ENCODE data around the gene MCOLN1. TPM values are rescaled to one million over a fixed set of nuclear protein-coding genes. Genes with fewer than 3 reads are reported as not detected.
A peak's percentile ranks its signal among the peaks of the same experiment; 100 is the strongest.

Gene MCOLN1
- total and polyA plus RNA-seq, 9 of the 15 experiments (the other 6 are each of a cell fraction or from before 2014, with no cell fraction given), result 0.25 to 15.4 (median 7.1) TPM

GRCh38 chr19:7562646-7563393 lies 40.4 kb downstream of the MCOLN1 start (continued):
- no peak for TF ChIP-seq ETV6 (IDR thresholded peaks at IDR 0.05; ENCODE audit: borderline replicate concordance in 1 of 2, low read depth in 2 of 2, low read length in 1 of 2)
- TF ChIP-seq ETV6 (CRISPR knock-in tag; IDR thresholded peaks at IDR 0.05; ENCODE audit: borderline replicate concordance), result peak; percentile 97; the same call in 1 of the 2 replicates
- no peak for TF ChIP-seq HMGN3 (IDR thresholded peaks at IDR 0.05; ENCODE audit: borderline replicate concordance, extremely low read depth, insufficient read length, low read depth, low read length)
- TF ChIP-seq EGR1 (conservative IDR thresholded peaks at IDR 0.05), result peak; percentile 63
- TF ChIP-seq ARID2 (IDR thresholded peaks at IDR 0.05), result no peak
- peak; percentile 93; the same call in 1 of the 2 replicates for TF ChIP-seq ZNF609 (CRISPR knock-in tag; IDR thresholded peaks at IDR 0.05; ENCODE audit: borderline replicate concordance)
- TF ChIP-seq ZNF740 (CRISPR knock-in tag; IDR thresholded peaks at IDR 0.05), result peak; percentile 97
- TF ChIP-seq ZNF740 (tag; IDR thresholded peaks at IDR 0.05), result peak; percentile 64 to 84; a peak in 3 of 4 replicates
- TF ChIP-seq ZNF282 (CRISPR knock-in tag; IDR thresholded peaks at IDR 0.05), result peak; percentile 98; the same call in 1 of the 2 replicates
- TF ChIP-seq ESRRA (IDR thresholded peaks at IDR 0.05; ENCODE audit: borderline replicate concordance, low read depth), result no peak
- TF ChIP-seq SMARCA4 (IDR thresholded peaks at IDR 0.05), result no peak
- peak; percentile 91; the same call in 1 of the 2 replicates for TF ChIP-seq ZNF589 (CRISPR knock-in tag; IDR thresholded peaks at IDR 0.05; ENCODE audit: low read depth)
- TF ChIP-seq CBX5 (IDR thresholded peaks at IDR 0.05; ENCODE audit: borderline replicate concordance, low read depth), result no peak
- peak; percentile 75; the same call in 1 of the 2 replicates for TF ChIP-seq CREM (IDR thresholded peaks at IDR 0.05; ENCODE audit: low read depth)
- TF ChIP-seq ZNF644 (tag; IDR thresholded peaks at IDR 0.05; ENCODE audit: low read depth), result peak; percentile 98
- TF ChIP-seq ETV5 (CRISPR knock-in tag; IDR thresholded peaks at IDR 0.05; ENCODE audit: low read depth), result peak; percentile 96
- TF ChIP-seq ZNF639 (CRISPR knock-in tag; conservative IDR thresholded peaks at IDR 0.05 in 1 of 2, IDR thresholded peaks at IDR 0.05 in 1 of 2), result peak; percentile 94 to 99
- TF ChIP-seq ZNF695 (CRISPR knock-in tag; IDR thresholded peaks at IDR 0.05), result no peak
- TF ChIP-seq TCFL5 (CRISPR knock-in tag; conservative IDR thresholded peaks at IDR 0.05), result no peak
- peak; percentile 59; the same call in 1 of the 2 replicates for TF ChIP-seq CEBPG (CRISPR knock-in tag; IDR thresholded peaks at IDR 0.05)
- TF ChIP-seq CEBPG (tag; conservative IDR thresholded peaks at IDR 0.05 in 1 of 2, IDR thresholded peaks at IDR 0.05 in 1 of 2), result no peak

Measured in K562 (cell line).